M059J (cell line): ENCODE measurements around the gene CHST8. TPM values are rescaled to one million over a fixed set of nuclear protein-coding genes. Genes with fewer than 3 reads are reported as not detected.

ENCODE experiments used
- DNase-seq: peaks from one replicate; pipeline ENCODE4 v3.0.0-alpha.2; 2012; ENCODE audit warnings: low read depth
- total RNA-seq: library from RNA; depleted of rRNA; stranded (reverse); fragments of >200 nt; shearing (Covaris generic); gene quantifications from 2 replicates; pipeline ENCODE4 v1.2.3, GENCODE V29; 2014

The CHST8 gene
- total RNA-seq, 1 experiment from 2014 or later = not detected

GRCh38 chr19:33736787-33737186, 115.0 kb downstream of the CHST8 start:
- DNase-seq = no peak

GRCh38 chr19:33737681-33738371, 116.1 kb downstream of the CHST8 start:
- no peak for DNase-seq

GRCh38 chr19:33740811-33741396, 119.2 kb downstream of the CHST8 start:
- peak; percentile 38 for DNase-seq

GRCh38 chr19:33745297-33745696, 123.5 kb downstream of the CHST8 start:
- DNase-seq = no peak

- DNase-seq = no peak
Observed at GRCh38 chr19:33746159-33746558, 124.4 kb downstream of the CHST8 start.

- DNase-seq = no peak
Observed at GRCh38 chr19:33747273-33747672, 125.5 kb downstream of the CHST8 start.

GRCh38 chr19:33748231-33748630, 126.5 kb downstream of the CHST8 start:
- no peak for DNase-seq

GRCh38 chr19:33749016-33749415, 127.3 kb downstream of the CHST8 start:
- DNase-seq = no peak

GRCh38 chr19:33749619-33750175, 127.9 kb downstream of the CHST8 start:
- DNase-seq = no peak

GRCh38 chr19:33750587-33751435, 129.1 kb downstream of the CHST8 start:
- no peak for DNase-seq

GRCh38 chr19:33751436-33751770, 129.7 kb downstream of the CHST8 start:
- no peak for DNase-seq

- DNase-seq = no peak
Observed at GRCh38 chr19:33752018-33752800, 130.5 kb downstream of the CHST8 start.

- no peak for DNase-seq
Observed at GRCh38 chr19:33752945-33753344, 131.2 kb downstream of the CHST8 start.

GRCh38 chr19:33754361-33754760, 132.6 kb downstream of the CHST8 start:
- DNase-seq = no peak

- no peak for DNase-seq
Observed at GRCh38 chr19:33755099-33756035, 133.6 kb downstream of the CHST8 start.

GRCh38 chr19:33756177-33756576, 134.4 kb downstream of the CHST8 start:
- no peak for DNase-seq

GRCh38 chr19:33758541-33759013, 136.8 kb downstream of the CHST8 start:
- DNase-seq = peak; percentile 83

- DNase-seq = no peak
Observed at GRCh38 chr19:33759356-33759755, 137.6 kb downstream of the CHST8 start.

- DNase-seq = no peak
Observed at GRCh38 chr19:33763633-33764371, 142.0 kb downstream of the CHST8 start.

- no peak for DNase-seq
Observed at GRCh38 chr19:33766623-33767022, 144.9 kb downstream of the CHST8 start.
